Astrocyte (in vitro differentiated cells and primary cell): Measurements from ENCODE around the gene PLCL1. TPM values are rescaled to one million over a fixed set of nuclear protein-coding genes. Genes with fewer than 3 reads are reported as not detected.

Experiments
- DNase-seq: peaks from one replicate; pipeline ENCODE4 v3.0.0-alpha.2; 2010; ENCODE audit warnings: low read depth
- FAIRE-seq: peaks from 2 replicates; lab custom pipeline; 2011; peaks lifted over from hg19 to GRCh38; lab: Jason Lieb, UNC
- H2AFZ ChIP-seq: 2 replicates; pipeline ENCODE4 v1.6.0; 2012; ENCODE audit warnings: low read depth, low read length, inconsistent platforms
- H3K27ac ChIP-seq: 2 replicates; pipeline ENCODE4 v1.5.1; 2011; ENCODE audit warnings: low read depth, low read length, inconsistent platforms
- H3K27me3 ChIP-seq: 2 replicates; pipeline ENCODE4 v1.6.0; 2011; ENCODE audit warnings: low read length, inconsistent platforms; ENCODE audit not compliant: insufficient read depth
- H3K36me3 ChIP-seq: 2 replicates; pipeline ENCODE4 v1.5.1; 2011; ENCODE audit warnings: low read length, inconsistent platforms; ENCODE audit not compliant: insufficient read depth
- H3K4me1 ChIP-seq: 2 replicates; pipeline ENCODE4 v1.5.1; 2011; ENCODE audit warnings: low read length, inconsistent platforms; ENCODE audit not compliant: insufficient read depth
- H3K4me2 ChIP-seq: 2 replicates; pipeline ENCODE4 v1.6.0; 2012; ENCODE audit warnings: low read length, inconsistent platforms
- H3K4me3 ChIP-seq: 2 replicates; pipeline ENCODE4 v1.5.1; 2011; ENCODE audit warnings: low read depth, mild to moderate bottlenecking, low read length, inconsistent platforms; ENCODE audit not compliant: insufficient read depth
- H3K79me2 ChIP-seq: 2 replicates; pipeline ENCODE4 v1.6.0; 2012; ENCODE audit warnings: mild to moderate bottlenecking, low read length, inconsistent platforms; ENCODE audit not compliant: insufficient read depth
- H3K9ac ChIP-seq: 2 replicates; pipeline ENCODE4 v1.6.0; 2012; ENCODE audit warnings: mild to moderate bottlenecking, low read length, inconsistent platforms
- H3K9me3 ChIP-seq: 2 replicates; pipeline ENCODE4 v1.5.1; 2012; ENCODE audit warnings: low read depth, mild to moderate bottlenecking, low read length, inconsistent platforms; ENCODE audit not compliant: insufficient read depth
- H4K20me1 ChIP-seq: 2 replicates; pipeline ENCODE4 v1.6.0; 2012; ENCODE audit warnings: low read length, inconsistent platforms; ENCODE audit not compliant: insufficient read depth
- H3K27ac Mint-ChIP-seq: one replicate; pipeline ENCODE4 v1.8.0; 2021; ENCODE audit warnings: mild to moderate bottlenecking, mixed read lengths; ENCODE audit not compliant: unreplicated experiment
- H3K27me3 Mint-ChIP-seq: one replicate; pipeline ENCODE4 v1.8.0; 2021; ENCODE audit warnings: low read depth, mixed read lengths; ENCODE audit not compliant: unreplicated experiment
- H3K36me3 Mint-ChIP-seq: one replicate; pipeline ENCODE4 v1.8.0; 2021; ENCODE audit warnings: low read depth, mixed read lengths; ENCODE audit not compliant: unreplicated experiment
- H3K4me1 Mint-ChIP-seq: one replicate; pipeline ENCODE4 v1.8.0; 2021; ENCODE audit warnings: low read depth, mixed read lengths; ENCODE audit not compliant: unreplicated experiment
- H3K4me3 Mint-ChIP-seq: one replicate; pipeline ENCODE4 v1.8.0; 2021; ENCODE audit warnings: mild to moderate bottlenecking, moderate library complexity, mixed read lengths; ENCODE audit not compliant: unreplicated experiment
- H3K9me3 Mint-ChIP-seq: one replicate; pipeline ENCODE4 v1.8.0; 2021; ENCODE audit warnings: mild to moderate bottlenecking, mixed read lengths; ENCODE audit not compliant: unreplicated experiment
- EZH2 ChIP-seq: IDR thresholded peaks from 2 replicates; pipeline ENCODE4 v1.6.1; 2012; ENCODE audit warnings: mild to moderate bottlenecking, low read length, inconsistent platforms; ENCODE audit not compliant: insufficient read depth
- total RNA-seq: library from RNA; stranded (reverse); gene quantifications from 2 replicates; pipeline ENCODE4 v1.2.1, GENCODE V29; 2021
- TF ChIP-seq, protein P1 (sequence below): IDR thresholded peaks from 2 replicates; pipeline ENCODE4 v1.5.1; 2011; ENCODE audit warnings: low read depth, mild to moderate bottlenecking, inconsistent platforms, low read length, moderate library complexity; ENCODE audit not compliant: insufficient read depth

The PLCL1 gene
- total RNA-seq, 1 donor from 2014 or later, result 0.84 TPM

DNA sequence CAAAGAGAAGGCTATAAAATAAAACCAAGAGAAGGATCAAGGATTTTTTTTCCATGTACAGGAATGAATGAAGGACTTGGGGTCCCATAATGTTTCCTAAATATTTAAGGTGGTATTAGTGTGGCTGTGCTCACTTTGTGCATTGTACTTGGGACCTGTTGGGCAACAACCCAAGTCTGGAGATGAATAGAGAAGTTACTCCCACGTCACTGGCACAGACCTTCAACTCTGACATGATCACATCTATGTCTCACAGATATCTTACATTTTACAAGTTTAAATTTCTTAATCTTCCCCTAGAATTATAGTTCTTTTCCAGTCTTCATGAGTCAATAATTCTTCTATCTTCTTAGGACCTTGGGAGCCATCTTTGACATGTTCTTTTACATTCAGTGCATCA lies 133.4 kb downstream of the PLCL1 start:
- Mint-ChIP-seq H3K36me3 (no peaks in the 10 kb centered on the region), H3K27me3 (peaks cover 1% of the 10 kb centered on the region), H3K9me3 (no peaks in the 10 kb centered on the region), H3K27ac (no peak overlapping the region), H3K4me1 (no peaks in the 10 kb centered on the region), H3K4me3 (no peak overlapping the region)
- no peak overlapping the region for H3K4me3 ChIP-seq
- TF ChIP-seq EZH2, result no peak
- TF ChIP-seq, protein P1, sequence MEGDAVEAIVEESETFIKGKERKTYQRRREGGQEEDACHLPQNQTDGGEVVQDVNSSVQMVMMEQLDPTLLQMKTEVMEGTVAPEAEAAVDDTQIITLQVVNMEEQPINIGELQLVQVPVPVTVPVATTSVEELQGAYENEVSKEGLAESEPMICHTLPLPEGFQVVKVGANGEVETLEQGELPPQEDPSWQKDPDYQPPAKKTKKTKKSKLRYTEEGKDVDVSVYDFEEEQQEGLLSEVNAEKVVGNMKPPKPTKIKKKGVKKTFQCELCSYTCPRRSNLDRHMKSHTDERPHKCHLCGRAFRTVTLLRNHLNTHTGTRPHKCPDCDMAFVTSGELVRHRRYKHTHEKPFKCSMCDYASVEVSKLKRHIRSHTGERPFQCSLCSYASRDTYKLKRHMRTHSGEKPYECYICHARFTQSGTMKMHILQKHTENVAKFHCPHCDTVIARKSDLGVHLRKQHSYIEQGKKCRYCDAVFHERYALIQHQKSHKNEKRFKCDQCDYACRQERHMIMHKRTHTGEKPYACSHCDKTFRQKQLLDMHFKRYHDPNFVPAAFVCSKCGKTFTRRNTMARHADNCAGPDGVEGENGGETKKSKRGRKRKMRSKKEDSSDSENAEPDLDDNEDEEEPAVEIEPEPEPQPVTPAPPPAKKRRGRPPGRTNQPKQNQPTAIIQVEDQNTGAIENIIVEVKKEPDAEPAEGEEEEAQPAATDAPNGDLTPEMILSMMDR, result no peak
- H2AFZ ChIP-seq, result no peak overlapping the region
- no peaks in the 10 kb centered on the region for H3K27me3 ChIP-seq
- no peaks in the 10 kb centered on the region for H3K79me2 ChIP-seq
- H3K4me1 ChIP-seq, result no peaks in the 10 kb centered on the region
- no peaks in the 10 kb centered on the region for H4K20me1 ChIP-seq
- FAIRE-seq, result no peak
- H3K27ac ChIP-seq, result no peak overlapping the region
- no peaks in the 10 kb centered on the region for H3K36me3 ChIP-seq
- H3K9ac ChIP-seq, result no peak overlapping the region
- H3K9me3 ChIP-seq, result no peaks in the 10 kb centered on the region
- no peak for DNase-seq
- no peak overlapping the region for H3K4me2 ChIP-seq

DNA sequence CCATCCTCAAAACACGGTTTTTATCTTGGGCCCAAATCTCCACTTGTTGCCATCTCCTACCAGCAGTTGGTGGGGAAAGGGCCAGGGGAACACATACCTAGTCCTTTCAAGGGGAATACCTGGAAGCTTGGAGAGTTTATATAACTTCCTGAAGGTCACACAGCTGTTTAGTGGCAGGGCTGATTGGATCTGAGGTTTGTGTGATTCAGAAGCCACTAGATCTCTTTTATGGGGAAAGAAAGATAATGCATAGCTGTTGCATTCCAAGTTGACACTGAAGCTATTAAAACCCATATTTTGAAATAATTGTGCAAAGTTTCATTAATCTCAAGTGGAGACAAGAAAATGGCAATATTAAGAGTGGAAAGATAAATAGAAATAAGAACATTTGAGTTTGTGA lies 134.2 kb downstream of the PLCL1 start:
- Histone ChIP-seq H3K79me2 (no peaks in the 10 kb centered on the region), H3K4me3 (no peak overlapping the region), H3K9ac (no peak overlapping the region), H3K36me3 (no peaks in the 10 kb centered on the region), H3K4me1 (no peaks in the 10 kb centered on the region), H3K27me3 (no peaks in the 10 kb centered on the region), H3K4me2 (no peak overlapping the region), H4K20me1 (no peaks in the 10 kb centered on the region), H3K27ac (no peak overlapping the region), H2AFZ (no peak overlapping the region), H3K9me3 (no peaks in the 10 kb centered on the region)
- TF ChIP-seq, protein P1, result no peak
- TF ChIP-seq EZH2, result no peak
- H3K27ac Mint-ChIP-seq, result no peak overlapping the region
- H3K27me3 Mint-ChIP-seq, result peaks cover 1% of the 10 kb centered on the region
- FAIRE-seq, result no peak
- no peaks in the 10 kb centered on the region for H3K9me3 Mint-ChIP-seq
- H3K4me1 Mint-ChIP-seq, result peaks cover under 1% of the 10 kb centered on the region
- H3K4me3 Mint-ChIP-seq, result no peak overlapping the region
- H3K36me3 Mint-ChIP-seq, result no peaks in the 10 kb centered on the region
- DNase-seq, result no peak

DNA sequence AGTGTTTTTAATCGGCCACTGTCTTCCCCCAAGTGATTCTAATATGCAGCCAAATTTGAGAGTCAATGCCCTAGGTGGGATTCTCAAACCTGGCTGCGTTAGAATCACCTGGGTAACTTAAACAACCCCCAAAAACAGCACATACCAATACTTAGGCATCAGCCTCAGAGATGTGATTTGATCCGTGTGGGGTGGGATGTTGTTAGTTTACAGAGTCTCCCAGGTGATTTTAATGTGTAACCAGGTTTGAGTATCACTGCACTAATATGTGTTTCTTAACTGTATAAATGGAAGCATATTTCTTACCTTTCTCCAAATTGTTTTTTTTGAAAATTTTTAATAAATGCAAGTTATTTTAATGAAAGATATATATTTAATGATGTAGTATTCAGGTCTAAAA lies 135.4 kb downstream of the PLCL1 start:
- no peak overlapping the region for H3K9ac ChIP-seq
- H3K4me1 Mint-ChIP-seq, result peaks cover 3% of the 10 kb centered on the region
- FAIRE-seq (no peak), DNase-seq (no peak)
- H3K9me3 ChIP-seq, result no peaks in the 10 kb centered on the region
- no peak overlapping the region for H2AFZ ChIP-seq
- H3K9me3 Mint-ChIP-seq, result peaks cover 3% of the 10 kb centered on the region
- H3K36me3 Mint-ChIP-seq, result no peaks in the 10 kb centered on the region
- no peaks in the 10 kb centered on the region for H3K79me2 ChIP-seq
- H3K4me1 ChIP-seq, result no peaks in the 10 kb centered on the region
- no peak overlapping the region for H3K4me3 Mint-ChIP-seq
- H3K27me3 Mint-ChIP-seq, result peaks cover 1% of the 10 kb centered on the region
- no peaks in the 10 kb centered on the region for H3K36me3 ChIP-seq
- no peaks in the 10 kb centered on the region for H4K20me1 ChIP-seq
- no peaks in the 10 kb centered on the region for H3K27me3 ChIP-seq
- no peak for TF ChIP-seq EZH2
- TF ChIP-seq, protein P1, result no peak
- no peak overlapping the region for H3K4me2 ChIP-seq
- H3K27ac Mint-ChIP-seq, result no peak overlapping the region
- no peak overlapping the region for H3K4me3 ChIP-seq
- no peak overlapping the region for H3K27ac ChIP-seq
